Stimulated activated CD8-positive, alpha-beta memory T cell treated with anti-CD3 and anti-CD28 coated beads, Interleukin-12 subunit alpha, Interleukin-12 subunit beta, amount 100 ng/mL, for 1 hour (primary cell): Measurements from ENCODE around the gene BID.

Source experiments
- DNase-seq: peaks from one replicate; pipeline ENCODE4 v3.0.0-alpha.2; 2020; ENCODE audit warnings: low read depth

BID gene

DNA sequence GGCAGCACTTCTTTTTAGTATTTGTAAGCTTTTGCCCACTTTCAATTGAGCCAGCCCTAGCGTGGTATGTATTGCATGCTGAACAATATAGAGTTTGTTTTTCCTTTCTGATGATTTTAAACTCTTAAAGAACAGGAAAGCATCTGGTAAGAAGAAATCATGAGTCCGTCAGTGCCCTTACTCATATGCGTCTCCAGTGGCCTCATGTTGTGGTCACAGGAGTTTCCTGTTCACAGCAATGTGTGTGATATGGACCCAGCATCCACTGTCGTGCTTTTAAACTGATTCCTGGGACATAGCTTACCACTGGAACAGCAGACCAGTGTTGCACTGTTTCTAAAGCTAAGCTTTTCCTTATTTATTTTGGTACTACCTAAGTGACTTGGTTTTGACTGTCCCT is 40.1 kb downstream of the BID start:
- DNase-seq = no peak

DNA sequence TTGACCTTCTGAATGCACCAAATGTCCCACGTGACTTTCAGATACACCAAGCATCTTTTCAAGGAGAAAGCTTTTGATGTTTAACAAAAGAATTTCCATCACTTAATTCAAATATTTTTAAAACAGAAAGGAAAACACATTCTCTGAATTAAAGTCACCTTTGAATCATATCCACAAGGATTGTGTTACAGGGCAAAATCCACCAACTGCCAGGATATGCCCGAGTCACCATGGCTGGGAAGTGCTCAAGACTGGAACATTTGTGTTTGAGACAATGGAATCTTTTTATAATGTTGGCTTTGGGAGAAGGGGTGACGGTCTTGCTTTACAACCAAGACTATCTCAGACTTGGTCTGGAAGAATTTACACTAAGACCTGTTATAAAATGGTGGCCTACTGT is 40.8 kb downstream of the BID start:
- no peak for DNase-seq

DNA sequence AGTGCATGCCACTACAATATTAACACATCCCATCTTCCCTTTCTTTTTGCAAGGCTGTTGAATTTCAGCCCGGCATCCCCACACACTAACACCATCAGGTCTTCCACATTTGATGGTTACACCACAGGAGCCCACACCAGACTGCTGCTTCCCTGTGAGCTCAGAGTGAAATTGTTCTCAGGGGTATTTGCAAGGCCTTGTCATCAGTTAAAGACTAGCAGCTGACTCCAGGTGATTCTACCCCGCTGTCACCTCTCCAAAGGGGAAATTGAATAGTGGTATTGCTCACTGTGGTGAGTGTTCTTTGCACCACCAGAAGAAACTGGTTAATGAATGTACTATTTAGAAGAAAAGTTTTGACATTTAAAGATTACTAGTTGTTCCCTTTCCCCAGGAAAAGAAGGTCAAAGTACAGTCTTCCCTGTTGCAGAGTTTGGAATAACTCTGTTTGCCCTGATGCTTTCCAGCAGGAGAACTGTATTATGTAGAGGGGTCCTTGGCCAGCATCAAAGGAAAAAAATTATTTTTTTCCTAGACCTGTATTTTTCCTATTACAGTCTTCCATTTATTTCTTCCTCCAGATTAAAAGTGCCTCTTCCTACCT is 41.9 kb downstream of the BID start:
- no peak for DNase-seq

DNA sequence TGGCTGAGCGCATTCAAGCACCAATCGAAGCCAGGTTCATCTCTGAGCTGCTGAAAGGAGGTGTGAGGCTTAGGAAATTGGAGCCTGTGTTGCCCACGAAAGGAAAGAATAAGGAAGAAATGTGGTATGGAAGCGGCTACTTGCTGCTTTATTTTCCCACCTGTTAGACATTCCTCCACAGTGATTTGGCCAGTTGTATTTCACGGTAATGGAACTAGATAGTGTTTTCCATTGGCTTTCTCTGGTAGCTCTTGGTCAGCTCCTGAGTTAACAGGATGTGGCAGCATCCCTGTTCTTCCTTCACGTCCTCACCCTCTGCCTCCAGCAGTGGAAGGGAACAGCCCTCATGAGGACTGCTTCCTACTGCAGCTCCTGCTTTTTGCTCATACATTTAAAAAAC is 44.7 kb downstream of the BID start:
- no peak for DNase-seq

DNA sequence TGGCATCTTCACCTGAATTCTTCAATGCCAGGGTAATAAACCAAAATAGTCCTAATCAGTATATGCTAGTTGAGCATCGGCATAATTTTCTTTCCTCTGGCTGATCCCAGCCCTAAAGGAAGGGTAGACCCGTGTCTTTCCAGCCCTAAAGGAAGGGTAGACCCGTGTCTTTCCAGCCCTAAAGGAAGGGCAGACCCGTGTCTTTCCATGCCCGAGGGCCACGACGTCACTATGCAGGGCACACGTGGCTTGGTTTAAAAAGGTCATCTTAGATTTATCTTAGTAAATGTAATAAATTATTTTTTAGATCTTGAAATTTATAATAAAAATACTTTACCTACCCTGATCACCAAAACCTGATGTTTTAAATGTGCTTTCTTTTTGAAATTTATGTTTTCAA is 45.5 kb downstream of the BID start:
- no peak for DNase-seq

DNA sequence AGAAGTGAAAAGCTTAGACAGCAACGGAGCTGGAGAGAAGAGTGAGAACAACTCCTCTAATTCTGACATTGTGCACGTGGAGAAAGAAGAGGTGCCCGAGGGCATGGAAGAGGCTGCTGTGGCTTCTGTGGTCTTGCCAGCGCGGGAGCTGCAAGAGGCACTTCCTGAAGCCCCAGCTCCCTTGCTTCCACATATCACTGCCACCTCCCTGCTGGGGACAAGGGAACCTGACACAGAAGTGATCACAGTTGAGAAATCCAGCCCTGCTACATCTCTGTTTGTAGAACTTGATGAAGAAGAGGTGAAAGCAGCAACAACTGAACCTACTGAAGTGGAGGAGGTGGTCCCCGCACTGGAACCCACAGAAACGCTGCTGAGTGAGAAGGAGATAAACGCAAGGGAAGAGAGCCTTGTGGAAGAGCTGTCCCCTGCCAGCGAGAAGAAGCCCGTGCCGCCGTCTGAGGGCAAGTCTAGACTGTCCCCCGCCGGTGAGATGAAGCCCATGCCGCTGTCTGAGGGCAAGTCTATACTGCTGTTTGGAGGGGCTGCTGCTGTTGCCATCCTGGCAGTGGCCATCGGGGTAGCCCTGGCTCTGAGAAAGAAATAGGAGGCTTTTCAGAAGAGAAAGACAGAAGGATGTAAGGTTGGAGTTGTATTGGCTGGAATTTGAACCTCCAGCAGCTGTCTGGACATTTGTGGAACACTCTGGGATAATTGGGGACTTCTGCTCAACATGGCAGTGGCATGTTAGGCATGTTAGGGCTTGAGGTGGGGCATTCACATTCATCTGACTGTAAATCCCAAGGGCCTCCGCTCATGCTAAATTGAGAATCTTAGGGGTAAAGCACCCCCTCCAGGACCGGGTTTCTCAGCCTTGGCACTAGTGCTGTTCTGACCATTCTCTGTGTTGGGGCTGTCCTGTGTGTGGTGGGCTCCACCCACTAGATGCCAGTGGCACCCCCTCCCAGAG is 47.1 kb downstream of the BID start:
- DNase-seq = no peak

DNA sequence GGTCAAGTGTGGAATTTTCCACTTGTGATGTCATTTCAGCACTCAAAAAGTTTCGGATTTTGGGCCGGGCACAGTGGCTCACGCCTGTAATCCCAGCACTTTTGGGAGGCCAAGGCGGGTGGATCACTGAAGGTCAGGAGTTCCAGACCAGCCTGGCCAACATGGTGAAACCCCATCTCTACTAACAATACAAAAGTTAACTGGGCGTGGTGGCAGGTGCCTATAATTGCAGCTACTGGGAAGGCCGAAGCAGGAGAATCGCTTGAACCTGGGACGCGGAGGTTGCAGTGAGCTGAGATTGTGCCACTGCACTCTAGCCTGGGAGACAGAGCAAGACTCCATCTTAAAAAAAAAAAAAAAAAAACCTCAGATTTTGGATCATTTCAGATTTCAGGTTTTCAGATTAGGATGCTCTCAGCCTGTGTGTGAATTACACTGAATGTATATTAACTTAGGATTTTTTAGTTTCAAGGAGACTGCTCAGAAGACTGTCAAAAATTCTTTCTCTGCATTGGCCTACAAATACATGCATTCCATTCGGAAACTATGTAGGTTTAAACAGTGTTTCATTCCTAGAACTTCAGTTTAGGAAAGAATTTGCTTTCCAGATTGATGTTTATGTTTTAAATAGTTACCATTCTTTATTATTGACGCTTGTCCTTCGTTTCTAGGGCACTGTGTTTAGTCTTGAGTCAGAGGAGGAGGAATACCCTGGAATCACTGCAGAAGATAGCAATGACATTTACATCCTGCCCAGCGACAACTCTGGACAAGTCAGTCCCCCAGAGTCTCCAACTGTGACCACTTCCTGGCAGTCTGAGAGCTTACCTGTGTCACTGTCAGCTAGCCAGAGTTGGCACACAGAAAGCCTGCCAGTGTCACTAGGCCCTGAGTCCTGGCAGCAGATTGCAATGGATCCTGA is 48.0 kb downstream of the BID start:
- no peak for DNase-seq

DNA sequence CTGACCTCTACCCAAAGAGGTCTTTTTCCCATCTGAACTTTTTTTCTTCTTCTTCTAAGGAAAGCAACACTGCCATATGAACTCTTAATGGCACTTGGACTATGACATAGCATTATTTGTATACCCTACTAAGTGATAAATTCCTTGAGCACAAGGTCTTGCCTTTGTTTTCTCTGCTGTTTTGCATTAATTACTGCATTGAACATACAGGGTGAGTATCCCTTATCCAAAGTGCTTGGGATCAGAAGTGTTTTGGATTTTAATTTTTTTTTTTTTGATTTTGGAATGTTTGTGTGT is 48.8 kb downstream of the BID start:
- DNase-seq = no peak

DNA sequence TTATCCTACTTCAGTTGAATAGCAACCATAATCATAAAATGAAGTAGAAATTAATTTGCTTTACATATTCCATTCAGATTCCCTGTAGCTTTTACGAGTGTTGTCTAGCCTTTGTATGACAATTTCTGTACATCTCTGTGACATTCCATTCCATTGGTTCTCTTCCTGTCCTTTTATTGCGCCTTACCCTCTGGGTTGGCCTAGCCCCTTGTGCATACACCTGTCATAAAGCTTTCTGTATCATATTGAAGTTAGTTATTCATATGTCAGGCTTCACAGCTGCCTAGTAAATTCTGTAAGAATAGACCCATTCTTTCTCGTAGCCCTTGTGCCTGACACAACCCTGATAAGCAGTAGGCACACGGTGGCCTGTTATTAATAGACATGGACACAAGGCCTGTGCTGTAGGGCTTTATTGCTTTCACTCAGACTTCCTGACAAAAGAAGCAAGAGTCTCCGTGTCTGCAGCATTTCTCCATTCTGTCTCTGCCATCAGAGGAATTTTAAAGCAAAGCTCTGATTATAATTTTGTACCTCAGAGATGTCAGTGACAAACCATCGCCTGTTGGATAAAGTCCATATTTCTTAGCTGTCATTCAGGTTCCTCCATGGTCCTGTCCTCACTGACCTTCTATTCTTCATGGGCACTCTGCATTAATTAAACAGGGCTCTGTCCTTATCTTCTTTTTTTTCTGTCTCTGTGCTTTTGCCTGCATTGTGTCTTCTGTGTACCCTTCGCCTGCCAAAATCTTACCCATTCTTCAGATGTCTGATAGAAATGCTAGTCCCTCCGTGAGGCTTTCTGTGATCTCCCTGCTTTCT is 49.4 kb downstream of the BID start:
- DNase-seq = no peak

DNA sequence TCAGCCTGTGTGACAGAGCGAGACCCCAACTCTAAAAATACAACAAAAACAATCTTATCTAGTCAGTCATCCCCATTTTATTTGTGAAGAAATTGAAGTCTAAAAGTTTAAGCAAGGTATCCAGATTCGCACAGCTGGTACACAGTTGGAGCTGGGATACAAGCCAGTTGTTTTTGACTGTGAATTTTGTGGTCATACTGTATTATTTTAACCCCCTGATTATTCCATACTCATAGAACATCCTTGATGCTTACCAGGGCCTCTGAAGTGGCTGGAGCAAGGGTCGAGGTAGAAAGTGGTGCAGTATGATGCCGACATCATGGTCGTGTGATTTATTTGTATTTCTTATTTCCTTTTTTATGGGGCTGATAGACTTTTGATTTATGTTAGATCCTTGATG is 50.0 kb downstream of the BID start:
- no peak for DNase-seq

DNA sequence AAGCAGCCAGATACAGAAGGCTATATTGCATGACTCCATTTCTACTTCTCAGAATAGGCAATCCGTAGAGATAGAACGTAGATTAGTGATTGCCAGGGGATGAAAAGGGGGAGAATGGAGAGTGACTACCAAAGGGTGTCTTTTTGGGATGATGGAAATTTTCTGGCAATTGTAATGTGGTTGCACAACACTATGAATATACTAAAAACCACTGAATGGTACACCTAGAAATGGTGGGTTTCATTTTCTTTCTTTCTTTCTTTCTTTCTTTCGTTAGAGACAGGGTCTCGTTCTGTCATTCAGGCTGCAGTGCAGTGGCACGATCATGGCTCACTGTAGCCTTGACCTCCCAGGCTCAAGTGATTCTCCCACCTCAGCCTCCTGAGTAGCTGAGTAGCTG is 54.4 kb downstream of the BID start:
- DNase-seq = no peak

DNA sequence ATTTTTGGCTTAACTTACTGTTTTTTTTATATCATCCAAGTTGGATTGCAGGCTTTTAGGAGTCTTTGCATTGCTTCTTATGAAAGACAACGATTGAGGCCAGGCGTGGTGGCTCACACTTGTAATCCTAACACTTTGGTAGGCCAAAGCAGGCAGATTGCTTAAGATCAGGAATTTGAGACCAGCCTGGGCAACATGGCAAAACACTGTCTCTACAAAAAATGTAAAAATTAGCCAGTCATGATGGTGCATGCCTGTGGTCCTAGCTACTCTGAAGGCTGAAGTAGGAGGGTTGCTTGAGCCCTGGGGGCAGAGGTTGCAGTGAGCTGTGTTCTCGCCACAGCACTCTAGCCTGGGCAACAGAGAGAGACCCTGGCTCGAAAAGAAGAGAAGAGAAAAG is 56.6 kb downstream of the BID start:
- no peak for DNase-seq

DNA sequence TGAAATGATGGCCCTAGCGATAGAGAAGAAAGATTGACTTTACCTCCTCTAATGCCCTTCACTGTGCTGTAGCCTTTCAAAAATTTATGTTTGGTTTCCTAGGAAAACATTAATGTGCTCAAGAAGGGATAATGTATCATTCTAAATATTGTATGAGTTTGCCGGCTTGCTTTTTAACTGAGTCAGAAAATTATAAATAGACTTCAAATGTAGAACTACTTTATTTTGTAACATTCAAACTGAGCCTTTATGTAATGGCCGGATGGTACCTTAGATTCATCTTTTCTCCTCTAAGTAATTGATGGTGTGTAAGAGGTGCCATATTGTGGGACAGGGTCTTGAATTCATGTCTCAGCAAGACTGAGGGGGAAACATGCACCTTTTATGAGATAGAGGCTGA is 57.7 kb downstream of the BID start:
- DNase-seq = no peak

DNA sequence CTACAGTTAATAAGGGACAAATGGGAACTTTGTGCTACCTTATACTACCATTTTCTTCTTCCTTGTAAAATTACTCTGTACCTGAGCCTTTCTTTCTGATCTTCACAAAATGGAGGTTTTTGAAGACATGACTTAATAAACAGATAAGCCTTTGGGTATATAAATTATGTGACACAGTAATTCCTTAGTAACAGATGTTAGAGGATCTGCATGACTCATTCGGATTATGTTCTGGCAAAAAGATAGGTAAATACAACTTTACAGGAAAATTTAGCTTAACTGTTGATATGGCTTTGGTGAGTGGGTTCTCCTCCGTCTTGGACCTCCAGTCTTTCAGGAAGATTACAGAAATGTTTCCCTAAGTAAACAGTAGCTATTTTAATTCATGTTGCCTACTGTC is 61.8 kb downstream of the BID start:
- DNase-seq = no peak

DNA sequence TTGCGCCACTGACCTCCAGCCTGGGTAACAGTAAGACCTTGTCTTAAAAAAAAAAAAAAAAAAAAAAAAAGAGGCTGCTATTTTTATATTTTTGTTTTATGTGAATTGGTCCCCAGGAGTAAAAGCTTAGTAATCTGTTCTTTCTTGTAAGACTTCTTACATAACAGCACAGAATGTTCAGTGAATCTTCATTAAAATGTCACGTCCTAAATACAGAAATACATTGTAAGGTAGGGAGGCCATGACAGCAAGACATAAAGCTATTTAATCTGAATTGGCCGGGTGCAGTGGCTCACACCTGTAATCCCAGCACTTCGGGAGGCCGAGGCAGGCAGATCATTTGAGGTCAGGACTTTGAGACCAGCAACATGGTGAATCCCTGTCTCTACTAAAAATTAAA is 64.2 kb downstream of the BID start:
- no peak for DNase-seq

DNA sequence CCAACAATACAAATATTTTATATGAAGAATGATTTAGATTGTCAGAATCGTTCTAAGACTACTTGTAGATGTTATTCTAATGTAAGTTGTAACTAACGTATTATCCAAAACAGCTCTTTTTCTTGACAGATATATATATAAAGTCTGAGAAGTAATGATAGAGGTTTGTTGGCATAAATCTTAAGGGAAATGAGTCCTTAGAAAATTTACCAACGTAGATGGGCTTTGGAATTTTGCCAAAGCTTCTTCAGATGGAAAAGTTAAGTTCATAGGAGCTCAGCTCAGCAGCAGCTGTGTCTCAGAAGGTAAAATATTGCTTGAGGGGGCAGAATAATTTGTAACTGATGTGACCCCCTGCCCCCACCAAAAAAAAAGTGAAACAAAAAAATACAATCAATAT is 66.7 kb downstream of the BID start:
- DNase-seq = no peak

DNA sequence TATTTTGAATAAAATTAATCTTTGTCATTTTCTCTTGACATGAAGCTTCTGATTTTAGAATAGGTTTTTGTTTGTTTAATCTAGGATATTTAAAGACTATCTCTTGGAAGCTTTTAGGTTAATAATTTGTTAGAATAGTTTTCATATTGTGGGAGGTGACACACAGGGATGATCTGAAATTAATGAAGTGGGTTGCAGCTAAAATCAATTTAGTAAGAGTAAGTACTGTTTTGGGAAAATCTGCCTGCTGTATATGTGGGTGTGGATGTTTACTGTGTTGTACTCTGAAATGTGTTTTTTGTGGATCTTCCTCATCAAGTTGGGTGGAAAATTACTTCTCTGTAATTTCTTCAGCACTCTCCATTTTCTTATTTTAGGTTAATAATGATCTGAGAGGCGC is 67.3 kb downstream of the BID start:
- no peak for DNase-seq

DNA sequence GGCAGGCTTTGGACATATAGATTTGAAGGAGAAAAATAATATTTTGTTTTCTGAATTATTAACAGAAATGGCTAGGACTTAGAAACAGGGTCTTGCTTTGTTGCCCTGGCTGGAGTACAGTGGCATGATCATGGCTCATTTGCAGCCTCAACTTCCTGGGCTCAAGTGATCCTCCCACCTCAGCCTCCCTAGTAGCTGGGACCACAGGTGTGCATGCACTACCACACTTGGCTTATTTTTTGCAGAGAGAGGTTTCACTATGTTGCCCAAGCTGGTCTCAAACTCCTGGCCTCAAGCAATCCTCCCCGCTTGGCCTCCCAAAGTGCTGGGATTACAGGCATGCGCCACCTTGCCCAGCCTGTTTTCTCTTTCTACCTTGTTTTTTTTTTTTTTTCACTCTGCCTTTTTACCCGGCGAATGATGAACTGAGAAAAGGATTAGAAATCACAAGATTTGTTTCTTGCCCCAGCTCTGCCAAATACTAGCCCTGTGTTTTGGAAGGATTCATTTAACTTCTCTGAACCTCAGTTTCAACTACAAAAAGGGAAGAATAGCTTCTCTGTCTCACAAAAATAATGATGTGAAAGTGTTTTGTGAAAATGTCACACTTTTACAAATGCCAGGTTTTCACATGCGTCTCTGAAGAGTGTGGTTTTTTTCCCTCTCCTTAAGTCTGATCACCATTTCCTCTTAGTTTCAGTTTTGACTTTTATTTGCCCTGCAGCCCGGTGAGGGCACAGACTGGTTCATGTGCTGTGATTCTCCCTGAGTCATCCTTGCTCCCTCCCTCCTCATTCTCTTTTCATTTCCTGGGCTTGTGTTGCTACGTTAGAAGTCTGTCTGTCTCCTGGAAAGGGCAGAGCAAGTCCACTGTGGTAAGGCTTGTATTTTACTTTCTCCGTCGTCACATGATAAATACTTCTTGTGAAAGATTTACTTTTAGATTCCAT is 68.0 kb downstream of the BID start:
- no peak for DNase-seq

DNA sequence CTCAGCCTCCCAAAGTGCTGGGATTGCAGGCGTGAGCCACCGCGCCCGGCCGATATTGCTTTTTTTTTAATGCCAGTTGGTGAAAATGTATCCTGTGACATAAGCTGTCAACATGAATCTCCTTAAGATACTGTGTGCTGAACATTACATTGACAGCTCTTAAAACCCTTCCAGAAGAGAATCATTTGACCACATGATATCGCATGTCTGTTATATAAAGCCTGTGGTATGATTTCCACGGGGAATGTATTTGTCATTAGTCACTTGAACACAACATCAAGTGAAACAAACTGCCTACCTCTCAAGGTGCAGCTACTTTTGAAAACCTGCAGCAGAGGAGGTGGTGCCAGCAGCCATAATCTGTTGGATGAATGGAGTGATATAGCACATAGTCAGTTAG is 68.7 kb downstream of the BID start:
- DNase-seq = no peak

DNA sequence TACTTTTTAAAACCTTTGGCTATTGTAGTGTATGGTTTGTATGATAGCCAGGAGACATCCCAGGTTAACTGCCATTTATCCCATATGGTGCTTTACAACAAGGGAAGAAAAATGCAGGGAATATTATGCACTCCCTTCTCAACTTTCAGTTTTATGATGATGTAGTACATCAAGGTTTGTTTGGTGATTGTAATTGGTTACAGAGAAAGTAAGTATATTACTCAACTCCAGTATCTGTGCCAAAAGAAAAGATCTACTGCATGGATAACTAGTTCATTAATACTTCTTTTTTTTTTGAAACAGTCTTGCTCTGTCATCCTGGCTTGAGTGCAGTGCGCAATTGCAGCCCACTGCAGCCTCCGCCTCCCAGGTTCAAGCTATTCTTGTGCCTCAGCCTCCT is 70.5 kb downstream of the BID start:
- no peak for DNase-seq

DNA sequence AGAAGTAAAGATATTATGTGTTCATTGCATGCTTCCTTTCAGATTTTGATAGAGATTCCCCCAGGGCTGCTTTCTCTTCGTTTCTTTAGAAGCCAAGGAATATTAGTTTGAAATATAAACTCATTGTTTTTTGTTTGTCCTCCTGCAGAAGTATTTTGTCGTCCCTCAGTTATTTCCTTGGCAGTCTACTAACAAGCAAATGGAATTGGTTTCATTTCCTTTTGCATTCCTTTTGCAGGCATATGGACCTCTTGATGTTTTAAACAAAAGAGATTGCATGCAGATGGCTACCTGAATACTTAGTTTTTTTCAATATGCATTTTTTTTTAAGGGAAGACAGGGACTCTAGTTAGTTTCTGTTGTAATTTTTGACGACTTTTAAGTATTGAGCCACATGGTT is 73.5 kb downstream of the BID start:
- no peak for DNase-seq
